H1 (cell line): ENCODE data around the gene NIPAL3.
A peak's percentile ranks its signal among the peaks of the same experiment; 100 is the strongest.

ENCODE experiments used
- CHD7 ChIP-seq: fragments of 300-600 bp; sonication (generic); IDR thresholded peaks from 2 replicates; pipeline ENCODE4 v1.7.1; 2012; ENCODE audit warnings: low read length, moderate library complexity, mild to moderate bottlenecking, inconsistent platforms; ENCODE audit not compliant: insufficient replicate concordance
- CTCF ChIP-seq, 3 experiments: IDR thresholded peaks; 1 replicate in 2 of 3; 2 replicates in 1 of 3; pipeline versions ENCODE4 v1.5.1 to v1.6.1; 2011; ENCODE audit warnings: low read length in 3 of 3, mild to moderate bottlenecking in 3 of 3, inconsistent platforms in 2 of 3, low read depth in 1 of 3, moderate library complexity in 1 of 3; ENCODE audit not compliant: insufficient read depth in 1 of 3; ENCODE audit errors: control extremely low read depth in 1 of 3
- EGR1 ChIP-seq: IDR thresholded peaks from 2 replicates; pipeline ENCODE4 v1.6.1; 2011; ENCODE audit warnings: low read depth, low read length, borderline replicate concordance
- EZH2 ChIP-seq: fragments of 200-600 bp; sonication (generic); IDR thresholded peaks from 2 replicates; pipeline ENCODE4 v1.7.1; 2012; ENCODE audit warnings: low read depth, mild to moderate bottlenecking, moderate library complexity, low read length, inconsistent platforms; ENCODE audit not compliant: severe bottlenecking
- HDAC6 ChIP-seq: IDR thresholded peaks from one replicate; pipeline ENCODE4 v1.7.1; 2012; ENCODE audit warnings: low read depth, mild to moderate bottlenecking, inconsistent platforms, low read length, moderate library complexity
- JUN ChIP-seq: IDR thresholded peaks from 2 replicates; pipeline ENCODE4 v1.6.1; 2011; ENCODE audit warnings: low read depth, mild to moderate bottlenecking, improper control_type of control experiment, low read length
- KDM5A ChIP-seq: fragments of 200-600 bp; IDR thresholded peaks from 2 replicates; pipeline ENCODE4 v1.7.1; 2012; ENCODE audit warnings: mild to moderate bottlenecking, low read length, inconsistent platforms, mixed read lengths
- MAX ChIP-seq: IDR thresholded peaks from 2 replicates; pipeline ENCODE4 v1.6.1; 2012; ENCODE audit warnings: inconsistent platforms
- POLR2A ChIP-seq, 2 experiments: IDR thresholded peaks; 1 replicate in 1 of 2; 2 replicates in 1 of 2; pipeline ENCODE4 v1.6.1; 2011; ENCODE audit warnings: low read depth in 2 of 2, low read length in 2 of 2, mild to moderate bottlenecking in 2 of 2; ENCODE audit errors: control extremely low read depth in 1 of 2
- POLR2AphosphoS5 ChIP-seq: IDR thresholded peaks from 2 replicates; pipeline ENCODE4 v1.6.1; 2011; ENCODE audit warnings: low read depth, low read length
- YY1 ChIP-seq: IDR thresholded peaks from 2 replicates; pipeline ENCODE4 v1.6.1; 2011; ENCODE audit warnings: low read depth, mild to moderate bottlenecking, low read length
- ZNF274 ChIP-seq: IDR thresholded peaks from 2 replicates; pipeline ENCODE4 v1.7.0; 2012; ENCODE audit warnings: low read length, borderline replicate concordance; ENCODE audit errors: extremely low read depth

- no peak for TF ChIP-seq POLR2A (IDR thresholded peaks at IDR 0.05; ENCODE audit: control extremely low read depth in 1 of 2, low read depth in 2 of 2, low read length in 2 of 2)
- TF ChIP-seq ZNF274 = no peak
- TF ChIP-seq JUN = no peak
- no peak for TF ChIP-seq MAX
- TF ChIP-seq HDAC6 = no peak
- TF ChIP-seq EZH2 = no peak
- no peak for TF ChIP-seq POLR2AphosphoS5
- peak in 1 of 3 experiments; percentile 3; a peak in 1 of 4 replicates for TF ChIP-seq CTCF (IDR thresholded peaks at IDR 0.05; ENCODE audit: control extremely low read depth in 1 of 3, insufficient read depth in 1 of 3, low read depth in 1 of 3, low read length in 3 of 3)
- no peak for TF ChIP-seq YY1
- TF ChIP-seq CHD7 = no peak
- TF ChIP-seq EGR1 = no peak
- no peak for TF ChIP-seq KDM5A
Measured at GRCh38 chr1:24501371-24502064, 85.9 kb downstream of the NIPAL3 start.
